ENCODE results near the gene ARHGEF28. TPM values are rescaled to one million over a fixed set of nuclear protein-coding genes. Genes with fewer than 3 reads are reported as not detected.

ARHGEF28 gene
- total and polyA plus RNA-seq, 2 of the 13 experiments (the other 11 are each of a cell fraction or from before 2014, with no cell fraction given) = 17.4 to 34.1 TPM

DNA sequence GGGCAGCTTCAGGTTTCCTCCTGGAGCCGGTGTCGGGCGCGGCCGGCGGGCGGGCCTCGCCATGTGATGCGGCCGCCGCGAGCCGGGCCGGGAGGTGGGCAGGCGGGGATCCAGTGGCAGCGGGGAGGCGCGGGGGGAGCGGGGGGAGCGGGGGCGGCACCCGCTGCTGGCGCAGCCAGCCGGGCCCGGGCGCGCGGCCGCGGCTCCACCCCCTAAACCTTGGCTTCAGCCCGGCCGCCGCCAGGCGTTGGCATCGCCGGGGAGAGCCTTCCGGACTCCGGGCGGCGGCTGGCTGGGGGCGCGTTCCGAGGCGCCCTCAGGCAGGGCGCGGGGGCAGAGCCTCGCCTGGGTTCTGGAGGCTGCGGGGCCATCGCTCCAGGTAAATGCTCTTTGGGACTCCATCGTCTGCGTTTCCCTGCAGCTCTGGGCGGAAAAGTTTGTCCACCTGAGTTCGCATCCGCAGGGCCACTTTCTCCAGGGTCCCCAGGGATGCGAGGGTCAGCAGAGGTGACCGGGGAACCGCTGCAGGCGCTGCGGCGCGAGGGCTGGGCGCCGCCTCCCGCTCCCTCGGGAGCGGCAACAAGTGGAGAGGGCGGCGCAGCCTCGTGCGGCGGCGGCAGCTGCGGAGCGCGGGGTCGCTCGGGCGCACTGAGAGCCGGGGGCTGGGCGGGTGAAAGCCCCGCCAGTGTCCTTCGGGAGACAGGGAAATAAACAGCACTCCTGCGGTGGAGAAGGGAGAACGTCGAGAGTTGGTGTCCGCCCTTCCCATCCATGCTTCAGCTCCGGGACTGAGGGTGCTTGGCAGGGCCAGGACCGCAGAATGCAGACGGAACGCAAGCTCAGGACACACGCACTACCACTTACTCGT lies at the start of gene ARHGEF28 (continued):
- peak; percentile 68; the same call in 1 of the 2 replicates for TF ChIP-seq KMT2A (CRISPR knock-in tag; IDR thresholded peaks at IDR 0.05)
- peak; percentile 30 for TF ChIP-seq MYC (CRISPR knock-in tag; IDR thresholded peaks at IDR 0.05; ENCODE audit: borderline replicate concordance)
- TF ChIP-seq ZFP37 (CRISPR knock-in tag; IDR thresholded peaks at IDR 0.05; ENCODE audit: borderline replicate concordance) = no peak
- TF ChIP-seq, protein P1, sequence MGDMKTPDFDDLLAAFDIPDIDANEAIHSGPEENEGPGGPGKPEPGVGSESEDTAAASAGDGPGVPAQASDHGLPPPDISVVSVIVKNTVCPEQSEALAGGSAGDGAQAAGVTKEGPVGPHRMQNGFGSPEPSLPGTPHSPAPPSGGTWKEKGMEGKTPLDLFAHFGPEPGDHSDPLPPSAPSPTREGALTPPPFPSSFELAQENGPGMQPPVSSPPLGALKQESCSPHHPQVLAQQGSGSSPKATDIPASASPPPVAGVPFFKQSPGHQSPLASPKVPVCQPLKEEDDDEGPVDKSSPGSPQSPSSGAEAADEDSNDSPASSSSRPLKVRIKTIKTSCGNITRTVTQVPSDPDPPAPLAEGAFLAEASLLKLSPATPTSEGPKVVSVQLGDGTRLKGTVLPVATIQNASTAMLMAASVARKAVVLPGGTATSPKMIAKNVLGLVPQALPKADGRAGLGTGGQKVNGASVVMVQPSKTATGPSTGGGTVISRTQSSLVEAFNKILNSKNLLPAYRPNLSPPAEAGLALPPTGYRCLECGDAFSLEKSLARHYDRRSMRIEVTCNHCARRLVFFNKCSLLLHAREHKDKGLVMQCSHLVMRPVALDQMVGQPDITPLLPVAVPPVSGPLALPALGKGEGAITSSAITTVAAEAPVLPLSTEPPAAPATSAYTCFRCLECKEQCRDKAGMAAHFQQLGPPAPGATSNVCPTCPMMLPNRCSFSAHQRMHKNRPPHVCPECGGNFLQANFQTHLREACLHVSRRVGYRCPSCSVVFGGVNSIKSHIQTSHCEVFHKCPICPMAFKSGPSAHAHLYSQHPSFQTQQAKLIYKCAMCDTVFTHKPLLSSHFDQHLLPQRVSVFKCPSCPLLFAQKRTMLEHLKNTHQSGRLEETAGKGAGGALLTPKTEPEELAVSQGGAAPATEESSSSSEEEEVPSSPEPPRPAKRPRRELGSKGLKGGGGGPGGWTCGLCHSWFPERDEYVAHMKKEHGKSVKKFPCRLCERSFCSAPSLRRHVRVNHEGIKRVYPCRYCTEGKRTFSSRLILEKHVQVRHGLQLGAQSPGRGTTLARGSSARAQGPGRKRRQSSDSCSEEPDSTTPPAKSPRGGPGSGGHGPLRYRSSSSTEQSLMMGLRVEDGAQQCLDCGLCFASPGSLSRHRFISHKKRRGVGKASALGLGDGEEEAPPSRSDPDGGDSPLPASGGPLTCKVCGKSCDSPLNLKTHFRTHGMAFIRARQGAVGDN (CRISPR knock-in tag; IDR thresholded peaks at IDR 0.05) = peak; percentile 87
- no peak for TF ChIP-seq ZNF816 (CRISPR knock-in tag; IDR thresholded peaks at IDR 0.05; ENCODE audit: borderline replicate concordance)
- TF ChIP-seq ZNF331 (CRISPR knock-in tag; IDR thresholded peaks at IDR 0.05) = peak; percentile 15; the same call in 1 of the 2 replicates
- TF ChIP-seq ATM (IDR thresholded peaks at IDR 0.05; ENCODE audit: borderline replicate concordance) = no peak
- no peak for TF ChIP-seq EP300 (IDR thresholded peaks at IDR 0.05; ENCODE audit: low read depth in 2 of 2, low read length in 2 of 2)
- TF ChIP-seq EP300 (CRISPR knock-in tag; IDR thresholded peaks at IDR 0.05; ENCODE audit: borderline replicate concordance) = no peak
- TF ChIP-seq, protein P2, sequence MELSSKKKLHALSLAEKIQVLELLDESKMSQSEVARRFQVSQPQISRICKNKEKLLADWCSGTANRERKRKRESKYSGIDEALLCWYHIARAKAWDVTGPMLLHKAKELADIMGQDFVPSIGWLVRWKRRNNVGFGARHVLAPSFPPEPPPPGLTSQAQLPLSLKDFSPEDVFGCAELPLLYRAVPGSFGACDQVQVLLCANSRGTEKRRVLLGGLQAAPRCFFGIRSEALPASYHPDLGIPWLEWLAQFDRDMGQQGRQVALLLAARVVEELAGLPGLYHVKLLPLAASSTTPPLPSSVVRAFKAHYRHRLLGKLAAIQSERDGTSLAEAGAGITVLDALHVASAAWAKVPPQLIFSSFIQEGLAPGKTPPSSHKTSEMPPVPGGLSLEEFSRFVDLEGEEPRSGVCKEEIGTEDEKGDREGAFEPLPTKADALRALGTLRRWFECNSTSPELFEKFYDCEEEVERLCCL (CRISPR knock-in tag; IDR thresholded peaks at IDR 0.05; ENCODE audit: borderline replicate concordance) = no peak
- 0 out of 2 replicates have a peak, but pooled peaks have one; percentile 36 for TF ChIP-seq ZNF788 (CRISPR knock-in tag; IDR thresholded peaks at IDR 0.05; ENCODE audit: borderline replicate concordance)
- TF ChIP-seq, protein P3, sequence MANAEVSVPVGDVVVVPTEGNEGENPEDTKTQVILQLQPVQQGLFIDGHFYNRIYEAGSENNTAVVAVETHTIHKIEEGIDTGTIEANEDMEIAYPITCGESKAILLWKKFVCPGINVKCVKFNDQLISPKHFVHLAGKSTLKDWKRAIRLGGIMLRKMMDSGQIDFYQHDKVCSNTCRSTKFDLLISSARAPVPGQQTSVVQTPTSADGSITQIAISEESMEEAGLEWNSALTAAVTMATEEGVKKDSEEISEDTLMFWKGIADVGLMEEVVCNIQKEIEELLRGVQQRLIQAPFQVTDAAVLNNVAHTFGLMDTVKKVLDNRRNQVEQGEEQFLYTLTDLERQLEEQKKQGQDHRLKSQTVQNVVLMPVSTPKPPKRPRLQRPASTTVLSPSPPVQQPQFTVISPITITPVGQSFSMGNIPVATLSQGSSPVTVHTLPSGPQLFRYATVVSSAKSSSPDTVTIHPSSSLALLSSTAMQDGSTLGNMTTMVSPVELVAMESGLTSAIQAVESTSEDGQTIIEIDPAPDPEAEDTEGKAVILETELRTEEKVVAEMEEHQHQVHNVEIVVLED (CRISPR knock-in tag; IDR thresholded peaks at IDR 0.05; ENCODE audit: borderline replicate concordance) = 0 out of 2 replicates have a peak, but pooled peaks have one; percentile 23
- peak; percentile 56; the same call in 1 of the 2 replicates for TF ChIP-seq GABPB1 (CRISPR knock-in tag; IDR thresholded peaks at IDR 0.05)
- TF ChIP-seq NCOA2 (CRISPR knock-in tag; IDR thresholded peaks at IDR 0.05) = peak; percentile 6; the same call in 1 of the 2 replicates
- TF ChIP-seq, protein P4, sequence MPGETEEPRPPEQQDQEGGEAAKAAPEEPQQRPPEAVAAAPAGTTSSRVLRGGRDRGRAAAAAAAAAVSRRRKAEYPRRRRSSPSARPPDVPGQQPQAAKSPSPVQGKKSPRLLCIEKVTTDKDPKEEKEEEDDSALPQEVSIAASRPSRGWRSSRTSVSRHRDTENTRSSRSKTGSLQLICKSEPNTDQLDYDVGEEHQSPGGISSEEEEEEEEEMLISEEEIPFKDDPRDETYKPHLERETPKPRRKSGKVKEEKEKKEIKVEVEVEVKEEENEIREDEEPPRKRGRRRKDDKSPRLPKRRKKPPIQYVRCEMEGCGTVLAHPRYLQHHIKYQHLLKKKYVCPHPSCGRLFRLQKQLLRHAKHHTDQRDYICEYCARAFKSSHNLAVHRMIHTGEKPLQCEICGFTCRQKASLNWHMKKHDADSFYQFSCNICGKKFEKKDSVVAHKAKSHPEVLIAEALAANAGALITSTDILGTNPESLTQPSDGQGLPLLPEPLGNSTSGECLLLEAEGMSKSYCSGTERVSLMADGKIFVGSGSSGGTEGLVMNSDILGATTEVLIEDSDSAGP (CRISPR knock-in tag; IDR thresholded peaks at IDR 0.05; ENCODE audit: borderline replicate concordance) = peak; percentile 65; the same call in 1 of the 2 replicates
- TF ChIP-seq ZSCAN21 (CRISPR knock-in tag; IDR thresholded peaks at IDR 0.05; ENCODE audit: borderline replicate concordance) = peak; percentile 44
- TF ChIP-seq ZNF747 (CRISPR knock-in tag; IDR thresholded peaks at IDR 0.05; ENCODE audit: borderline replicate concordance) = peak; percentile 67; the same call in 1 of the 2 replicates
- TF ChIP-seq ZNF337 (CRISPR knock-in tag; IDR thresholded peaks at IDR 0.05; ENCODE audit: borderline replicate concordance, low read depth) = peak; percentile 7; the same call in 1 of the 2 replicates
- TF ChIP-seq ZNF703 (CRISPR knock-in tag; IDR thresholded peaks at IDR 0.05; ENCODE audit: borderline replicate concordance) = peak; percentile 72; the same call in 1 of the 2 replicates
